DMS 273 (cell line): Measurements from ENCODE around the gene MRPL23.
"Not testable (repeated sequence)": the region's sequence is repeated elsewhere in the genome, so short reads cannot be mapped to it uniquely, and the experiment has no call there.

ENCODE experiments used
- DNase-seq: peaks from one replicate; lab custom pipeline; 2025; ENCODE audit not compliant: unreplicated experiment; lab: John Stamatoyannopoulos, UW

MRPL23 gene

GRCh38 chr11:1932681-1933080 is 14.5 kb upstream of the MRPL23 start:
- no peak for DNase-seq

GRCh38 chr11:1933416-1934334 is 13.5 kb upstream of the MRPL23 start:
- DNase-seq: no peak

- DNase-seq: no peak
Observed at GRCh38 chr11:1934335-1935155, 12.6 kb upstream of the MRPL23 start.

GRCh38 chr11:1935156-1936071 is 11.7 kb upstream of the MRPL23 start:
- no peak for DNase-seq

GRCh38 chr11:1936072-1936780 is 10.9 kb upstream of the MRPL23 start:
- no peak for DNase-seq

- no peak for DNase-seq
Observed at GRCh38 chr11:1936781-1937615, 10.1 kb upstream of the MRPL23 start.

GRCh38 chr11:1937616-1938342 is 9.4 kb upstream of the MRPL23 start:
- no peak for DNase-seq

GRCh38 chr11:1938343-1939005 is 8.7 kb upstream of the MRPL23 start:
- no peak for DNase-seq

GRCh38 chr11:1939006-1939625 is 8.0 kb upstream of the MRPL23 start:
- no peak for DNase-seq

- DNase-seq: not testable (repeated sequence)
Observed at GRCh38 chr11:1939788-1940187, 7.3 kb upstream of the MRPL23 start.

GRCh38 chr11:1942558-1943260 is 4.4 kb upstream of the MRPL23 start:
- DNase-seq: no peak

- no peak for DNase-seq
Observed at GRCh38 chr11:1943576-1943975, 3.6 kb upstream of the MRPL23 start.

GRCh38 chr11:1943977-1944376 is 3.2 kb upstream of the MRPL23 start:
- DNase-seq: peak; percentile 19

GRCh38 chr11:1947592-1948237 is 583 bp downstream of the MRPL23 start:
- no peak for DNase-seq

GRCh38 chr11:1948389-1948788 is 1.3 kb downstream of the MRPL23 start:
- no peak for DNase-seq

- no peak for DNase-seq
Observed at GRCh38 chr11:1949302-1949701, 2.2 kb downstream of the MRPL23 start.

- DNase-seq: no peak
Observed at GRCh38 chr11:1949922-1950321, 2.8 kb downstream of the MRPL23 start.
